ENCODE data around the gene ETV3.
A peak's percentile ranks its signal among the peaks of the same experiment; 100 is the strongest.
"Not testable (repeated sequence)": the region's sequence is repeated elsewhere in the genome, so short reads cannot be mapped to it uniquely, and the experiment has no call there.

The ETV3 gene

GRCh38 chr1:157138220-157139051 lies at the start of gene ETV3:
TSS of gene ETV3 (minus strand) at chr1:157138395. CDS start at chr1:157136352, 2,043 bp downstream.
- DNase-seq, result peak; percentile 81

- DNase-seq, result no peak
These were observed 48.2 kb upstream of the ETV3 start for GRCh38 chr1:157186281-157186992.

GRCh38 chr1:157183870-157184269 lies 45.7 kb upstream of the ETV3 start:
- no peak for DNase-seq

- DNase-seq, result not testable (repeated sequence)
These were observed 44.2 kb upstream of the ETV3 start for GRCh38 chr1:157182371-157182770.

- DNase-seq, result no peak
These were observed 43.6 kb upstream of the ETV3 start for GRCh38 chr1:157181790-157182189.

- DNase-seq, result no peak
These were observed 43.1 kb upstream of the ETV3 start for GRCh38 chr1:157181258-157181657.

- no peak for DNase-seq
These were observed 40.3 kb upstream of the ETV3 start for GRCh38 chr1:157178490-157178889.

- no peak for DNase-seq
These were observed 39.7 kb upstream of the ETV3 start for GRCh38 chr1:157177733-157178394.

- DNase-seq, result no peak
These were observed 38.5 kb upstream of the ETV3 start for GRCh38 chr1:157176591-157177121.

GRCh38 chr1:157176016-157176415 lies 37.8 kb upstream of the ETV3 start:
- DNase-seq, result no peak

- DNase-seq, result no peak
These were observed 35.8 kb upstream of the ETV3 start for GRCh38 chr1:157173900-157174410.

GRCh38 chr1:157173241-157173640 lies 35.0 kb upstream of the ETV3 start:
- DNase-seq, result not testable (repeated sequence)

- not testable (repeated sequence) for DNase-seq
These were observed 34.4 kb upstream of the ETV3 start for GRCh38 chr1:157172591-157172990.

- DNase-seq, result not testable (repeated sequence)
These were observed 33.8 kb upstream of the ETV3 start for GRCh38 chr1:157171903-157172503.

GRCh38 chr1:157170677-157171515 lies 32.7 kb upstream of the ETV3 start:
- peak; percentile 4 for DNase-seq

GRCh38 chr1:157168015-157168414 lies 29.8 kb upstream of the ETV3 start:
- DNase-seq, result no peak

- no peak for DNase-seq
These were observed 29.2 kb upstream of the ETV3 start for GRCh38 chr1:157167437-157167836.

- DNase-seq, result no peak
These were observed 28.4 kb upstream of the ETV3 start for GRCh38 chr1:157166590-157166989.

- DNase-seq, result peak; percentile 49
These were observed 25.3 kb upstream of the ETV3 start for GRCh38 chr1:157163273-157164127.

GRCh38 chr1:157162345-157162744 lies 24.1 kb upstream of the ETV3 start:
- no peak for DNase-seq

- no peak for DNase-seq
These were observed 23.7 kb upstream of the ETV3 start for GRCh38 chr1:157161901-157162300.

Measured in NCI-H1436 (cell line).